HG03469 (cell line): ENCODE results near the gene SNRNP35.
"Not testable (repeated sequence)": the region's sequence is repeated elsewhere in the genome, so short reads cannot be mapped to it uniquely, and the experiment has no call there.

ENCODE experiments used
- ATAC-seq: cut with Tn5 transposase; IDR thresholded peaks from one replicate; pipeline ENCODE4 v1.9.1; 2021; ENCODE audit warnings: mild to moderate bottlenecking, moderate library complexity, moderate number of reproducible peaks; ENCODE audit not compliant: unreplicated experiment

The SNRNP35 gene, protein sequence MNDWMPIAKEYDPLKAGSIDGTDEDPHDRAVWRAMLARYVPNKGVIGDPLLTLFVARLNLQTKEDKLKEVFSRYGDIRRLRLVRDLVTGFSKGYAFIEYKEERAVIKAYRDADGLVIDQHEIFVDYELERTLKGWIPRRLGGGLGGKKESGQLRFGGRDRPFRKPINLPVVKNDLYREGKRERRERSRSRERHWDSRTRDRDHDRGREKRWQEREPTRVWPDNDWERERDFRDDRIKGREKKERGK

DNA sequence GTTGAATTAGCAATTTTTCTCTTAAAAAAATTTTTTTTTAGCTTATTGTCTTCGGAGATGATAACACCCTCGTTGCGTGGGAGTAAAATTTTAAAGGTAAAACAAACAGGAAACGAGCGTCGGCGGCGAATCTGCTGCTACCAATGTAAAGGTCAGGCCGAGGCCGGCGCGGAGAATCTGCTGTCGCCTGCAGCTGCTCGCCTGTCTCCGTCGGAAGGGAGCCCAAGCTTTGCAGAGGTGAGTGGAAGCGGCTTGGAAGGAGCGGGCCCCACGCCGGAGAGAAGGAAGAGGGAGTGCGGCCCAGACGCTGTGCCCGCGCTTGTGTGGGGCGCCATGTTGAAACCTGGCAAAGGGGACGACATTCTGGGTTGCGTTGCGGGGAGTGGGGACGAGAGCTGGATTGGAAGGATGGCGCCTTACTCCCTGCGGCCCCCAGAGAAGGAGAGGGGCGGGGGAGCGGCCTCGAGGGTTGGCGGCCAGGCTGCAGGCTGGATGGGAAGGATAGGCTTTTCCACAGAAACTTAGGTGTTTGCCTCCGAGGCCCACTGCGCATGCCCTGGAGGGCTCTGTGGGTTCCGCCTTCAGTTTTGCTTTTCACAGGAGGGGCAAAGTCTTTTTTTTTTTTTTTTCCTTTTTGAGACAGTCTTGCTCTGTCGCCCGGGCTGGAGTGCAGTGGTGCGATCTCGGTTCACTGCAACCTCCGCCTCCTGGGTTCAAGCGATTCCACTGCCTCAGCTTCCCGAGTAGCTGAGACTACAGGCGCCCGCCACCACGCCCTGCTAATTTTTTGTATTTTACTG lies at the start of gene SNRNP35:
Gene SNRNP35, plus strand, starts transcription at position 160 of the 800 bp plus-strand sequence. CDS start 7,402 bp downstream, outside the sequence.
- no peak for ATAC-seq

DNA sequence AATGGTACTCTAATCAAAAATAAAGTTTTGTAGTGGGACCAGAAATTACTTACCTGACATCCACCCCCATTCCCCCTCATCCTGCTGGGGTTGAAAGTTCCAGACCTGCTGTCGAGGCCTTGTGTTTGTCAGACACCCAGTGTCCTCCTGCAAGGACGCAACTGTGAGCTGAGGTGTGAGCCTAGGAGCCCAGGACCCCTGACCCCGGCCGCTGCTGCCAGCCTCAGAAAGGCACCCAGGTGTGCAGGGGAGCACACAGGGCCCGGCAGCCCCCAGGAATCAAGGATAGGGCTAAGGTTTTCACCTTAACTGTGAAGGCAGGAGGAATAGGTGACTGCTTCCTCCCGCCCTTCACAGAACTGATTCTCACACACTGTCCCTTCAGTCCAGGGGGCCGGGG lies 49.3 kb upstream of the SNRNP35 start:
- not testable (repeated sequence) for ATAC-seq

DNA sequence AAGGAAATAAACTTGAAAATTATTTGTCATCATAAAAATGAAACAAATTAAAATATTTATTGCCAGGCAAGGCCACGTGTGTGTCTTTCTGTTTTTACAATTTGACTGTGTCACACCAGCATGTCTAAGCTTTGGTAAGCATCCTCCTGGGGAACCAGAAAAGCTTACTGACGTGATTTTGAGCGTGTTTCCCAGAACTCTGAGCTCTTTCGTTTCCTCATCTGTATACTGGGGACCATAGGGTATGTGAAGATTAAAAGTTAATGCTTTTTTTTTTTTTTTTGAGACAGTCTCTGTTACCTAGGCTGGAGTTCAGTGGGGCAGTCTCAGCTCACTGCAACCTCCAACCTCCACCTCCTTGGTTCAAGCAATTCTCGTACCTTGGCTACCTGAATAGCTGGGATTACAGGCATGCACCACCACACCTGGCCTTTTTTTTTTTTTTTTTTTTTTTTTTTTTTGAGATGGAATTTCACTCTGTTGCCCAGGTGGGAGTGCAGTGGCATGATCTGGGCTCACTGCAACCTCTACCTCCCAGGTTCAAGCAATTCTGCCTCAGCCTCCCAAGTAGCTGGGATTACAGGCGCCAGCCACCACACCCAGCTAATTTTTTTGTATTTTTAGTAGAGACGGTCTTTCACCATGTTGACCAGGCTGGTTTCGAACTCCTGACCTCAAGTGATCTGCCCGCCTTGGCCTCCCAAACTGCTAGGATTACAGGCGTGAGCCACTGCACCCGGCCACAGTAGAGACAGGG lies 48.5 kb upstream of the SNRNP35 start:
- ATAC-seq, result not testable (repeated sequence)

DNA sequence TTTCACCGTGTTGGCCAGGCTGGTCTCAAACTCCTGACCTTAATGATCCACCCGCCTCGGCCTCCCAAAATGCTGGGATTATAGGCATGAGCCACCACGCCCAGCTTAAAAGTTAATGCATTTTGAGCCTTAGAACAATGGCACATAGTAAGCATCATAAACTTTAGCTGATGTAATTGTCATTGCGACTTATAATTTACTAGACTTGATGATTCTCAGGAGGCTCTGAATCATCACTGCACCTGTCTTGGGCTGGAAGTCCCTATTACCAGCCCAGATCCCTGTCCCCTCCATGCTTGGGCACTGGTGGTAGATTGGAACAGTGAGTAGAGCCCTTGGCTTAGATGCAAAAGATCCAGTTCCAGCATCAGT lies 47.9 kb upstream of the SNRNP35 start:
- no peak for ATAC-seq

DNA sequence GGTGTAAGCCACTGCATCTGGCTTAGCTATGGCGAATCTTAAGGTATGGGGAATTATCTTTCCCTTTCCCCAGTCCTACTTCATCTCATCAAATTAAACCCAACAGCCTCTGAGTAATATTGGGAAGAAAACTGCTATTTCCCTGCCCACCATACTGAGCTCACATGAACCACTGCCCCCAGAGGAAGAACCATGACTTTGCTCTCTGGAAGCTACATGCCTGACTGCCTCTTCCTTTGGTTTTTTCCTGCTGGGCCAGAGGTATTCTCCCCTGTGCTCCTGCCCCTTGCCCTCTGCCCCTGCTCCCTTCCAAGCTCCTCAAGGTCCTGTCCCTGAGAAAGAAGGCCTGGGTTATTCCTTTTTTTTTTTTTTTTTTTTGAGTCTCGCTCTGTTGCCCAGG lies 36.6 kb upstream of the SNRNP35 start:
- ATAC-seq, result no peak

DNA sequence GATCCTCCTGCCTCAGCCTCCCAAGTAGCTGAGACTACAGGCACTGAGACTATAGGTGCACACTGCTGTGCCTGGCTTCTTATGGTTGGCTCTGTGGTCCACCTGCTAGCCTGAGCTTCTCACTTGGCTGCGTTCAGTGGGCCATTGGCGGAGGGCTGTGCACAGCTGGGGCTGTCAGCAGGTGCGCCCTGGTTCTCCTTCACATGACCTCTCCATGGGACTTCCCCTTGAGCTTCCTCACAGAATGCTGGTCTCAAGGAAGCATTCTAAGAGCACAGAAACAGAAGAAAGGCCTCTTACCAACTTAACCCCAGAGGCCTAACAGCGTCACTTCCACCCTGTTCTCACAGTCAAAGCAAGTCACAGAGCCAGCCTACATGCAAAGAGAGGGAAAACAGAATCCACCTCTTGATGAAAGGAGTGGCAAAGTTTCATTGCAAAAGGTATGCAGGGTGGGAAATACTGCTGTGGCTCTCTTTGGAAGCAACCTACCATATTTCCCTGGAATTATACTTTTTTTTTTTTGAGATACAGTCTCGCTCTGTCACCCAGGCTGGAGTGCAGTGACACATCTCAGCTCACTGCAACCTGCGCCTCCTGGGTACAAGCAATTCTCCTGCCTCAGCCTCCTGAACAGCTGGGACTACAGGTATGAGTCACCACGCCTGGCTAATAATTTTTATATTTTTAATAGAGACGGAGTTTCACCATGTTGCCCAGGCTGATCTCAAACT lies 30.7 kb upstream of the SNRNP35 start:
- peak; percentile 83 for ATAC-seq

DNA sequence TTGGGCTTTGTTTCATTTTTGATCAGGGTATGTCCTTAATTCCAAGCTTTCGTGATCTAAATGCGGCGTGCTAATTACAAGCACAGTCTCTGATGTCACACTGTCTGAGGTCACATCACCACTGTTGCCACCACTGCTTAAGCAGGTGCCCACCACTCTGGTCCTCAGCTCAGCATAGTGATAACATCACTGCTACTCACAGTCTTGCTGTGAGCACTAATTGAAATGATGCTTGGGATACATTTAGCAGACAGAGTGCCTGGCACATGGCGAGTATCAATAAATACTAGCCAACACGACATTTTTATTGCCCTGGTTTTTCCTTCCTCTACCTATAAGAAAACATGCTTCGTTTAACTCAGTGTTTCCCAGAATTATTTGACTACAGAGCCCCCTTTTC lies 29.3 kb upstream of the SNRNP35 start:
- no peak for ATAC-seq

DNA sequence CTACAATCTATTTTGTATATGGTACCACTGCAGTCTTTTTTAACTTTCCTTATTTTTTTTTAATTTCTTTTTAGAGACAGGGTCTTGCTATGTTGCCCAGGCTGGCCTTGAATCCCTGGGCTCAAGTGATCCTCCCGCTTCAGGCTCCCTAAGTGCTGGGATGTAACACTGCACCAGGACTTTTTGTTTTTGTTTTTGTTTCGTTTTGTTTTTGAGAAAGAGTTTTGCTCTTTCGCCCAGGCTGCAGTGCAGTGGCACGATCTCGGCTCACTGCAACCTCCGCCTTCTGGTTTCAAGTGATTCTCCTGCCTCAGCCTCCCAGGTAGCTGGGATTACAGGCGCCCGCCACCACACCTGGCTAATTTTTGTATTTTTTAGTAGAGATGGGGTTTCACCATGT lies 28.8 kb upstream of the SNRNP35 start:
- ATAC-seq, result not testable (repeated sequence)

DNA sequence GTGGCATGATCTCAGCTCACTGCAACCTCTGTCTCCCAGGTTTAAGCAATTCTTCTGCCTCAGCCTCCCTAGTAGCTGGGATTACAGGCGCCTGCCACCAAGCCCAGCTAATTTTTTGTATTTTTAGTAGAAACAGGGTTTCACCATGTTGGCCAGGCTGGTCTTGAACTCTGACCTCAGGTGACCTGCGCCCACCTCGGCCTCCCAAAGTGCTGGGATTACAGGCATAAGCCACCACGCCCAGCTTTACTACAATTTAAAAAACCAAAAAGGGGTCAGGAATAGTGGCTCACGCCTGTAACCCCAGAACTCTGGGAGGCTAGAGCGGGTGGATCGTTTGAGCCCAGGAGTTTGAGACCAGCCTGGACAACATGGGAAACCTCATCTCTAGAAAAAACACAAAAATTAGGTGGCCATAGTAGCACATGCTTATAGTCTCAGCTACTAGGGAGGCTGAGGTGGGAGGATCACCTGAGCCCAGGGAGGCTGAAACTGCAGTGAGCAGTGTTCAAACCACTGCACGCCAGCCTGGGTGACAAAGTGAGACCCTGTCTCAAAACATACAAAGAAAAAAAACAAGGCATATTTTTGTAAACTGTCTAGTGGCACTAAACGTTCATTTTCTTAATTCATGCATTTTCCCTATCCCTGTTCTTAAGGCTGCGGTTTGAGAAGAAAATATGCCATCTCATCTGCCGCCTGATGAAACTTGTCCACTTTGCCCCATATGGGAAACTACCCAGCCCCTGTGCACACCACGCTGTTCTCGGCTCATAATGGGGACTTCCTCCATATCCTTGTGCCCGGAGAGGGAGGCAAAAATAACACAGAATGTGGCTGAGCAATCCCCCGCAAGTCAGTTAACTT lies 25.8 kb upstream of the SNRNP35 start:
- ATAC-seq, result not testable (repeated sequence)

DNA sequence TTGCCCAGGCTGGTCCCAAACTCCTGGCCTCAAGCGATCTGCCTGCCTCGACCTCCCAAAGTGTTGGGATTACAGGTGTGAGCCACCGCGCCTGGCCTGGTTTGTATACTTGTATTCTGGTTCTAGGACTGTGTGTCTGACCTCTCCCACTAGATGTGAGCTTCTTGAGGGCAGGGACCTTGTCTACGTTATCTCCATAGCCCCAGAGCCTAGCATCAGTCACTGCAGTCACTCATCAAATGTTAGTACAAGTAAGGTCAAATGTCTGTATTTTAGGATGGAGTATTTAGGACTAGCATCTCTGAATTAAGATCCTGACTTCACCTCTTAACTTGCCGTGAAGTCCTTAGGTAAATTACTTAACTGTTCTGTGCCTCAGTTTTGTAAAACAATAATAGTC lies 24.3 kb upstream of the SNRNP35 start:
- ATAC-seq, result no peak

DNA sequence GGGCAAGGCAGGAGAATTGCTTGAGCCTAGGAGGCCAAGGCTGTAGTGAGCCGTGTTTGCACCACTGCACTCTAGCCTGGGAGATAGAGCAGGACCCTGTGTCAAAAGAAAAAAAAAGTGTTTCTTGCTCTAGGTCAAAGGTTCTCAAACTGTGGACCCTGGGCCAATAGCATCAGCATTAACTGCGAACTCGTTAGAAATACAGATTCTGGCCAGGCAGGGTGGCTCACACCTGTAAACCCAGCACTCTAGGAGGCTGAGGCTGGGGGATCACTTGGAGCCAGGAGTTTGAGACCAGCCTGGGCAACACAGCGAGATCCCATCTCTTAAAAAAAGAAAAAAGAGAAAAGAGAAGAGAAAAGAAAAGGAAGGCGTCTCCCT lies 22.3 kb upstream of the SNRNP35 start:
- ATAC-seq, result no peak

DNA sequence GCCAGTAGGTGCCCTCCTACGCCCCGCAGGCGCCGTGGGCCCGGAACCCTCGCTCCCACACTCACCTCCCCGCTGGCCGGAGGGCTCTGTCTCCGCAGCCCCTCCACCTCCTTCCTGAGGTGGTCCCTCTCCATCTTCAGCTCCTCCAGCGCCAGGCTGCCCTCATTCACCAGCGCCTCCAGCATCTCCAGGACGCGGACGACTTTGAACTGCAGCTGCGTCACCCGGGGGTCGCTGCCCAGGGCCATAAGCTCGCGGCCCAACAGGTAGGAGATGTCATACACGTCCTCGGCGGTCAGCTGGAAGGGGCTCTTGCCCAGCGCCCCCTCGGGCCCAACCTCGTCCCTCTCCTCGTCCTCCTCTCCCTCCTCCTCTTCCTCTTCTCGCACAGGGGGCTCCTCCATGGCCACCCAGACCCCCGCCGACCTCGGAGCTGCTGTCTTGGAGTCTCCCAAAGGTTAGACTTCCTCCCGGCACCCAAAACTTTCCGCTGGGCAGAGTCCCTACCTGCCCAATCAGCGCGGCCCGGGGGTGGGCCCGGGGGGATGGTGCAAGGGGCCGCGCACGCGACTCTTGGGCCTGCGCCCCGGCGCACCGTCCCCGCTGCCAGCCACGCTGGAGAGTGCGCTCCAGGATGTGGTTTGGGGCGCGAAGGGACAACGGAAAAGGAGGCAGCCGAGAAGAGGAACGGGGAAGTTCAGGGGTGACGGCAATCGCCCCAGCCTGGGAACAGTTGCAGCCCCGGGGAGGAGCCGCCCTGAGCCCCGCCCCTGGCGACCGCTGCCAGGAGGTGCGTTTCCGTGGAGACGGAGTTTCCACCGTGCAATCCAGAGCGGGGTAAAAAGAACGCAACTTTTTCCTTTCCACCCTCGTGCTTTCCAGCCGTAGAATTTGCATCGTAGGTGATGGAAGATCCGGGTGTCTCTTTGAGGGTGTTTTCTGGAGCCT lies 21.6 kb upstream of the SNRNP35 start, which contains the start of gene RILPL2:
Gene RILPL2, minus strand, starts transcription at position 668 of the 948 bp plus-strand sequence. Its CDS starts 264 bp downstream, at position 404.
- peak; percentile 36 for ATAC-seq

DNA sequence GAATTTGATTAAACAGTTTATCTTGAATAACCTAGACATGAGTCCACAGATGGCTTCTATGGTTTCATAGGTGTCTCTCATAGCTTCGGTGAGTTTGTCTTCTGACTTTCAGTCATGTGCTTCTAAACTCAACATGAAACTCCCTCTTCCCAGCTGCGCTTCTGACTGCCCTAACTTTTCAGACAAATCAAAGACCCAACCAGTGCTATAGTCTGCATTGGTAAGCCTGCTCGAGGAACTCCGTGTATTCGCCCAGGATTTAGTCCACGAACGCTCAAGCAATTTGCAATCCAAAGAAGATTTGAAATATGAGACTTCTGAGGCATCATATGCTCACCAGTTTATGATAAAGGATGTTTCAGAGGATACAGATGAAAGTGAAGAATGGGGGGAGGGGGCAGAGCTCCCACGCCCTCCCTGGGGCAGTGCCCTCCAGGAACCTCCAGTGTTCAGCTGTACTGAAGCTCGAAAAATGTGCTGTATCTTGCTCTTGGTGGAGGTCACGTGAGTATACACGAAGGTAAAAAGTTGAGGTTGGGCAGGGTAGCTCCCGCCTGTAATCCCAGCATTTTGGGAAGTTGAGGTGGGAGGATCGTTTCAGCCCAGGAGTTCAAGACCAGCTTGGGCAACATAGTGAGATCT lies 16.3 kb upstream of the SNRNP35 start:
- peak; percentile 47 for ATAC-seq

DNA sequence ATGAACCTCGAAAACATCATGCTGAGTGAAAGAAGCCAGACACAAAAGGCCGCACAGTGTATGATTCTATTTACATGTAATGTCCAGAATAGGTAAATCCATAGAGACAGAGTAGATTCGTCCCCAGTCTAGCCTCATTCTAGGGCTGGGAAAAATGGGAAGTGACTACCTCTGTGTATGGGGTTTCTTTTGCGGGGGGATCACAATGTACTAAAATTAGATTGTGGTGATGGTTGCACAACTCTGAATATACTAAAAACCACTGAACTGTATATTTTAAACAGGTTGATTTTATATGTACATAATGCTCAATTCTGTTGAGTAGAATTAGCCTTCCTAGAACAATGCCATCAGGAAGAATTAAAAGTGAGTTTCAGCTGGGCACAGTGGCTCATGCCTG lies 15.2 kb upstream of the SNRNP35 start:
- ATAC-seq, result no peak

DNA sequence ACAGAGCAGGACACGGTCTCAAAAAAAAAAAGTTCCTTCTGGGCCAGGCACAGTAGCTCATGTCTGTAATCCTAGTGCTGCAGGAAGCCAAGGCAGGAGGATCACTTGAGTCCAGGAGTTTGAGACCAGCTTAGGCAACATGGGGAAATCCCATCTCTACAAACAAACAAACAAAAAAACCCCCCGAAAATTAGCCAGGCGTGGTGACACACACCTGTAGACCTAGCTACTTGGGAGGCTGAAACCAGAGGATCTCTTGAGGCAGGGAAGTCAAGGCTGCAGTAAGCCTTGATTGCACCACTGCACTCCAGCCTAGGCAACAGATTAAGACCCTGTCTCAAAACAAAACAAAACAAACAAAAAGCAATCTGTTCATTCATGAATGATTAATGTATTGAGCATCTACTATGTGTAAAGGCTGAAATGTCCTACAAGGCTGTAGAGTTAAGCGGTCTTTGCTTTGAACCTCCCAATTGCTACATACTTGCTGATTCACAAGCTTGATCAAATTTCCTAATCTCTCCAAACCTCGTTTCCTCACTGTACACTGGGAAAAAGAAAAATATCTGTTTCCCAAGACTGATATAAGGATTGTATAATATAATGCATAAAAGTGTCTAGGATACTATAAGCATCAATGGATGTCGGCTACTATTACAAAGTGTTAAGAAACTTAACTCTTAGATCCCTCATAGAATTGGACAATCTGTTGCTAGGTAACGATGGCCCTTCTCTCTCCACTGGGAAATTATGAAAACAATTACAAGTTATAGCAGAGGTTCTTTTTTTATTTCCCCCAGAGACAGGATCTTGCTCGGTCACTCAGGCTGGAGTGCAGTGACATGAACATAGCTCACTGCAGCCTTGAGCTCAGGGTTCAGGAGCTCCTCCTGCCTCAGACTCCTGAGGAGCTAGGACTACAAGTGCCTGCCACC lies 13.6 kb upstream of the SNRNP35 start:
- ATAC-seq, result no peak

DNA sequence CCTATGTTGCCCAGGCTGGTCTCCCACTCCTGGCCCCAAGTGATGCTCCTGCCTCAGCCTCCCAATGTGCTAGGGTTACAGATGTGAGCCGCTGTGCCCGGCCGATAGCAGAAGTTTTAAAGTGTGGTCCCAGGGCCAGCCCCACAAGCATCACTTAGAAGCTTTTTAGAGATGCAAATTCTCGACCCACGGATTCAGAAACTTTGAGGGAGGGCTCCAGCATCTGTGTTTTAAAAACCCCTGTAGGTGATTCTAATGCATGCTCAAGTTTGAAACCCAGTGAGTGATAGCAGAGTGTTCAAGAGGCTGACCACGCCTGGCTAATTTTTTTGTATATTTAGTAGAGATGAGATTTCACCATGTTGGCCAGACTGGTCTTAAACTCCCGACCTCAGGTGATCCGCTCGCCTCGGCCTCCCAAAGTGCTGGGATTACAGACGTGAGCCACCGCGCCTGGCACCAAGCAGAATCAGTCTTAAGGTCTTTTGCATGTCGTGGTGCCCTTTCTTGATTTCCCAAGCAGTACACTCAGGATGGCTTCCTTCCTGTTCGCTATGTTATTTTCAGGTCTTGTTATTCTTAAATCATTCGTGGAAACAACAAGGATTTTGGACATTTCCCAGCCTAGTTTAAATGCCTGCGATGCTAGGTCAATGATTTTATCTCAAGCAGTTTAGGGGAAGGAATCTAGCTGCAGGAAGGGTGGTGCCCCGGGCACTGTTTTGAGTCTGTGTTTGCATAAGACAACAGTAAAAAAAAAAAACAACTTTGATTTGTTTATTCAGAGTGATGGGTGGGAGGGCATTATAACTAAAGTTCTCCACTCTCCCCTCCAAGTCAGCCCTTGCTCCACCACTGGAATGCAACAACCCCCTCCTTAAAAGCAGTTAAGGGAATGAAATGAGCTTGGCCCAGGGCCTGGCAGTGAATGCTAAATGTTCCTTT lies 12.3 kb upstream of the SNRNP35 start:
- ATAC-seq, result no peak
